TTC549 (cell line): Measurements from ENCODE around the gene DUSP22.

ENCODE experiments used
- FAIRE-seq: peaks from 2 replicates; lab custom pipeline; 2012; peaks lifted over from hg19 to GRCh38; lab: Jason Lieb, UNC

Gene DUSP22

DNA sequence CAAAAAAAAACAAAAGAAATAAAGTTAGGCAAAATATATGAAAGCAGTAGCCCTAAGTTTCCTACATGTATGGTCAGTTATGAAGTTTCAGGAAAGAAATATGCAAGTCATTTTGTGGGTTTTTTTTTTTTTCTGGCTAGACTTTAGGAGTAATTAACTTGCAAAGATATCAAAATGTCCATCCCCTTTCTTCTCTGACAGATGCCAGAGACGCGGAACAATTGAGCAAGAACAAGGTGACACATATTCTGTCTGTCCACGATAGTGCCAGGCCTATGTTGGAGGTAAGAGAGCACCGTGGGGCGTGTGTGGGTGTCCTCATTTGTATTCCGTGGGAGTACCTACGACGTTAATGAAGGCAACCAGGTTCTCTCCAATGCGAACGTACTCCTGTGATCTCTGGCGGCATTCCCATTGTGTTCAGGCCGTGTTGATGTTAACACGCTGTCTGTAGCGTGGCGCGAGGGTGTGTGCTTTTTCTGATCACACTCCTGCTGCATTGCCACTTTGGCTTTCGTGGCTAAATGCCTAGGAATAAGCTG, 19.5 kb downstream of the DUSP22 start:
- FAIRE-seq: no peak

DNA sequence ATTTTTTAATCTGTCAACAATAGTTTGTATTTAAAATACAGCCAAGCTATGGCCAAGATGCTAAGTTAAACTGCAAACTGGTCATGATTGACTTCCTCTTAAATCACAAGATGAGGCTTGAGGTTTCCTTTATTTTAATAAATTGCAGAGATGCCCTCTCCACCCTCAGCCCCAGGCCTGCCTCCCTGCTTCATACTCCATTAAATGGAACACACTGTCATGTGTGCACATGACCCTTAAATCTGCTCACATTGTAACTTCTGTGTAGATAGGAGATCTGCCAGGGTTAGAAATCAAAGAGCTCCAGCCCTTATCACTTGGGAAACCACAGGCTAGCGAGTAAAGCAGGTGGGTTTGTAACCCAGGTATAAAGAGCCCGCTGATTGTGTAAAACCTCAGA, 20.8 kb downstream of the DUSP22 start:
- no peak for FAIRE-seq

DNA sequence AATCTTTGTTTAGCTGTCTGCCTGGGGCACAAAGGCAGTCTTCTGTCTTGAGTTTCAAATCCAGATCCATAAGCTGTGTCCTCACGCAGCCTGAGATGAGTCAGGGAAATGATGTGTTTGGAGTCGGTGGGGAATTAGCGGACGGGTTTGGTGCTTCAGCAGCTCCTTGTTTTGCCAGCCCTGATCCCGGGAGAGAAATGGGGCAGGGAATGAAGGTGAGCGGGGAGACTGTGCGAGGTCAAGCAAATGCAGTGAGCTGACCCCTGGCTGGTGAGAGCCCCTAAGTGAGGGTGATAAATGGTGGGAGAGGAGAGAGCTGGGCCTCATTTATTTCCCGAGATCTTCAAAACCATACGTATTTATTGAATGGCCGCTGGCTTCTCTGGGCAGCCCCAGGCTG, 21.6 kb downstream of the DUSP22 start:
- no peak for FAIRE-seq

DNA sequence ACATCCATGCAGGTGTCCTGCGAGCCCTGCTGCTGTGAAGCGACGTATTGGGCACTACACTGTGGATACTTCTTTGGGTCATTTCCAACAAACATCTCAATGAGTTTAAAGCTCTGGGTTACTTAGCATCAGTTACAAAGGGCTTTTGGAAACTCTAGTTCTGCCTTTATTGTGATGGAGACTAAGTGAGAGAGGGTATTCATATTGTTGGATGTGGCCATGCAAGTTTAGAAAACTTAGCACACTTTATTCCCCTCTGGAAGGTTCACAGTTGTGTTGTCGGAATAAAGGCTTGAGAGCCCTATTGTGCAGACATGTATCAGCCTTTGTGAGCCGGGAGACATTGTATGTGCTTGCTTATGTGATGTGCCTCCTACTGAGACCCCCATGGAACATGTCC, 22.1 kb downstream of the DUSP22 start:
- FAIRE-seq: no peak

DNA sequence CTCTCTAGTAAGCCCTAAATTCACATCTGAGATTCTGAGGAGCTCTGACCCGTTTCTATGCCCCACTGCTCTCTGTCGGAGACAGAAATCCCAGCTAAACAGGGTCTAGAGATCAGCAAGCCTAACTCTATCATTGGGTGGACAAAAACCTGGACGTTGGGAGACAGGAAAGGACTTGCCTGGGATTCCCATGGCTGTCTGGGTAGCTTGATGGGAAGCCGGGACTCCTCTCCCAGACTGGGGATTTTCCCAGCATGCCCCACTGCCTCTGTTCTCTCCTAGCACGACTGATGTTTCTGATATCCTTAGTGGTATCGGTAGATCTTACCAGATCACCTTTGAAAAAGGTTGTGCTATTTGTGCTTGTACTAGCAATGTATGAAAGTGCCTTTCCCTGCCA, 22.9 kb downstream of the DUSP22 start:
- no peak for FAIRE-seq

DNA sequence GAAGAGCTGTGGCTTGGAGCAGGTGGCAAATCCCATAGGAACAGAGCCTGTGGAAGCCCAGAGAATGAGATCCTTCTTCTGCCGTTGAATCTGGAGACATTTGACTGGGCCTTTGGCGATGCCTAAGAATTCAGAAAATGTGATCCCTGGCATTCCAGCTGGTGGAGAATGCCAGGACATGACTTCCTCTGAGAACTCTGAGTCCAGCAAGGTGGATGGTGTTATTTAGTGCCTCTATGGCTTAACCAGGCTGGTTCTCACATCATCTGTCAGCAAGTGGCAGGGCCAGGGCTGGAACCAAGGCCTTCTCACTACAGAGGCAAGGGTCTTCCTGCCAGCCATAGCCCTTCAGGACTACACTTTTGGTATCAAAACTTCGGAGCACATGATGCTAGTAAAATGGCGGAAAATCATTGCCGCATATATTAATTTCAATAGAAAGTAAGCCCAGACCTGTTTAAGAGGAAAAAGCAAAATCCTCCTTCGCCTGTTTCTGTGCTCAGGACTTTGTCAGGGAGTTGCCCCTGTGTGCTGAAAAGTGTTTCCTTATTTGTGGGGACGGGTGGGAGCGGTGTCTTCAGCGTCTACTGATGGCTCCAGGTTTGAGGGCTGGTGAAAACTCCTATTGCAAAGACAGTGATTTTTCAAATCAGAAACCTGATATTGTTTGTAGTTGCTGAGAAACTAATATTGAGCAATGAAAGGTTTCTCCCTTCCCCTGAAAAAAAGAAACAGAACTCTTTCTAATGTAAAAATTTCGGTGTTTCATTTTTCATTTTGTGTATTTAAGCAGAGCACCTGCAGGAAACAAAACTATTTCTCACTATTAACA, 23.9 kb downstream of the DUSP22 start:
- FAIRE-seq: no peak

DNA sequence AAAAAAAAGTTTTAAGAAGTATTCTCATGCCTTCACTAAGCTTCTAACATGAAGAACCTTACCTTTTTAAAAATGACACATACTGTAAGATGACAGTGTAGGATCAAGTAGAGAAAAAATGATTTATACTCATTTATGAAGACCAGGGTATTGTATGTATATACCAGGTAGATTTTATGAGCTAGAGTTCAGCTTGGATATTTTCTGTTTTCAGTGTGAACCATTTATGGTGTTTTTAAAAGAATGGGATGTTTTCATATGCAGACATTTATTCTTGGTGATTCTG, 24.4 kb downstream of the DUSP22 start:
- no peak for FAIRE-seq

DNA sequence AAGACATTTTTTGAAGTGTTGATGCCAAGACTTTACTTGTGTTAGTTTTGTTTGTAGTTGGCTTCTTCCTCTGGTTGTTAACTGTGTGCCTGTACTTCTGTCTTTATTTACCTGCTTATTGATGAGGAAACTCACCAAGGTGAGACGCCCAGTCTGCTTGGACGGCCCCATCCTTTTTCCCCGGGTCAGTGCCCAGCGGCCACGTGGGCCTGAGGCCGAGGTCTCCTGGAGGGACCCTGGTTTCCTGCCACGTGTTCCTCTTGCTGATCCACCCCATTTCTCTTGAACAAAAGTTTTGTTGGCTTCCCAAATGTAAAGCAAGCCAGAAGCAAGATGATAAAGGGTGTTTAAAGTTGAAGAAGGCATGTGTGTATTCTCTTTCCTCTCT, 24.8 kb downstream of the DUSP22 start:
- no peak for FAIRE-seq

DNA sequence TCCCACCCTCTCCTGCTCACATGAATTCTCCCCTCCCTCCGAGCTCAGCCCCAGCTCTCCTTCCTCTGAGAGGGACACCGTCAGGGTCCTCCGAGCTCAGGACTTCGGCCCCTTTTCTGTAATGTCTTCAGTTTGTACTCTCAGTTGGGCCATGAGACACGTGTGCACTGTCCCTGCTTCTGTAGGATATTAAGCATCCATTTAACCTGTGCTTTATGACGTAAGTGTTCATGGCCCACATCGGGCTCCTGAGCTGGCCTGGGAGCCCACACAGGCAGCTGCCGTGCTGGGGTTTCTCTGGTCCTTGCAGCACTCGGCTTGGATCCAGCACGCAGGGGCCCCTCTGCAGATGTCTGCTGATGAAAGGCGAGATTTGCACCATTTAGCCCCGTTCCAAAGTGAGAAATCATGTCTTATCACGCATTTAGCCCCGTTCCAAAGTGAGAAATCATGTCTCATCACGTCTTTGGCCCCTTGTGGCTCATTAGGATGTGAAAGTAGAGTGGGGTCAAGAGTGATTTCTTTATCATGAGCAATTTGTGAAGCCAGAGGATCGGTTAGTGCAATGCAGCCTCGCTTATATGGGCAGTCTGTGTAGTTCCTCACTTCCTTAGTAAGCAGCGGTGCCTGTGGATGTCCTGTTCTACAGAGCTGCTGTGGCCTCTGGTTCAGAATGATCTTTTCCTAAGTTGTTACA, 25.3 kb downstream of the DUSP22 start:
- FAIRE-seq: no peak

DNA sequence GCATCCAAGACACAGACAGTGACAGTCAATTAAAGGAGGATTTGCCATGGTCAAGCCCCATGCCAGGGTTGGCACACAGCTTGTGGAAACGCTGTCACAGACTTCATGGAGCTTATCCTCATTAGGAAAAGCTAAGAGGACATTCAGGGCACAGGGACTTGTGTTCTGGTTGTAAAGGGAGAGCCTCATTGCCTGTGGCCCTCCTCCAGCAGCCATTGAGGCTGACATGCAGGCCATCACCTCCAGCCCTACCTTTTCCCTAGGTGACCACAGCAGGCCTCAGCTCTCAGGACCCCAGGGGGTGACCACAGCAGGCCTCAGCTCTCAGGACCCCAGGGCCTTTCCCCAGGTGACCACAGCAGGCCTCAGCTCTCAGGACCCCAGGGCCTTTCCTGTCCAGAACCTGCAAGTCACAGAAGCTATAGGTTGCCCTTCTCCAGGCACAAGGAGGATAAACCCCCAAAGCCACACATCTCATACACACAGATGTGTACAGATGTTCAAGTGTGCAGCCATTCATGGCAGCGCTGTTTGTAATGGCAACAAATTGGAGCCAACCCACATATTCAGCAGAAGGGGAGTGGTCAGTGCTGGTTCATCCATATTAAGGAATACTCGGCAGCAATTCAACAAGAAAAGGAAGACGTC, 26.1 kb downstream of the DUSP22 start:
- FAIRE-seq: no peak

DNA sequence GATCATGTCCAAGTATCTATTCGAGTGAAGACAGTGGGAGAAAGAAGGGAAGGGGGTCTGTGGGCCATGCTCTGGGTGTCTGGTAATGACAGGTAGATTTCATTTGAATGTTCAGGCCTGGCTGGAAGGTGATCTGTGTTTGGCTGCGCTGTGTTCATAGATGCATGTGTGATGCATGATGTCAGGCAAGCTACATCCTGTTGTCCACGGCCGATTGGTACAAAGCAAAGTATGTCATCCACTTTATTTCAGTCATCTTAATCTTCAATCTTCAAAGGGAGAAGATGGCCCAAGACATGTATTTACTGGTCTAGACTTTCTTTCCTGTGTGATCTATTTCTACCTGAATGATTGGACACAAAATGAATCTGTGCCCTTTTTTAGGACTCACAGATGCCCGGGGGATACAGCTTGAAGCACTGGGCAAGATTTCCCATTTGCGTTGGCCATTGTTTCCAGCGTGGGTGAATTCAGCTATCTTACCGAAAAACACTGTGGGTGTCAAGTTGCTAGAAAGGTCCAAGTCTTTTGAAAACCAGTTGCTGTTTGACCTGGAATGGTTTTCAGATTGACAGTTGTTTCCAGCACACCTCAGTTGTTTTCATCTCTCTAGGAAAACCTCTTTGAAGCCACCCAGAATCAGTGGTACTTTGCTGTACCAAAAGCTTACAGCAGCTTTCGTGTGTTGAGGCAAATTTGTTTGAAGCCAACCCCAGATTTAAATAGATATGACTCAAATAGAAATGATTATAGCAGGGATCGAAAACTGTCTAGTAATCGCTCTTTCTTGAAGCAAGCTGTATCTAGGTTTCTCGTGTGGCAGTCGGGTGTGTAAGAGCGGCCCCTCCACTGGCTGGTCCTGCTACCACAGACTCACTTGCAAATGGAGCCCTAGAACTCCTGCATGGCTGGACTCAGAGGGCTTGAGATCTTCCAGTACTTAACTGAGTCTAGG, 27.2 kb downstream of the DUSP22 start:
- no peak for FAIRE-seq

DNA sequence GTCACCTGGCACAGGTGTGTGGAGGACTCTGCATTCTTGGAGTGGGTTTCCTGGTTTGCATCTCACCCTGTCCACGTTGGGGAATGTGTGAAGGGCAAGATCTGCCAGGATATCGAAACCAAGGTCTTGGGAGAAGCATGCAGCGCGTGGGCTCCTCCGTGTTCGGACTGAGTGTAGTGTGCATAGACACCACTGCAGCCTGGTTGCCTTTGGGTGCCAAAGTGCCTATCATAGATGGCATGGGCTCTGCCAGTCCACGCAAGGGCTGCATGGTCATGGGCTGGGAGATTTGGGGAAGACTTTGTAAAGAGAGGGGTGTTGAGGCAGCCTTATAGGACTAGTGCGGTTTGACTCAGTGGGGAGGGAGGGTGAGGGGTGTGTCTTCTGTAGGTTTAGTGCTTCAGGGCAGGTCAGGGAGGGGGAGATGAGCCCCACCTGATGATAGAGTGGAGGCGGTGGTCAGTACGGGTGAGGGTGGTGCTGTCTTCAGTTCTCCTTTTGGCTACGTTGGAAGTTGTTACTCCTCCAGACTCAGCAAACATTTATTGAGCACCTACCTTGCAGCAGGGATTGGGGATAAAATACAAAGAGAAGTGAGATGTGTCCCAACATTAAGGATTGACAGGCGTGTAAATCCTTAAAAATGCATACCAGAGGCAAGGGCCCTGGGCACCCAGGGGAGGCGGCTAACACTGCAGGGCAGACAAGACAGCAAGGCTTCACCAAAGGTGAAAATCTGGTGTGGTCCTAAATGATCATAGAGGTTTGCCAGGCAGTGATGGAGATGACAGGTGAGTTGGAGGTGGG, 28.3 kb downstream of the DUSP22 start:
- no peak for FAIRE-seq

DNA sequence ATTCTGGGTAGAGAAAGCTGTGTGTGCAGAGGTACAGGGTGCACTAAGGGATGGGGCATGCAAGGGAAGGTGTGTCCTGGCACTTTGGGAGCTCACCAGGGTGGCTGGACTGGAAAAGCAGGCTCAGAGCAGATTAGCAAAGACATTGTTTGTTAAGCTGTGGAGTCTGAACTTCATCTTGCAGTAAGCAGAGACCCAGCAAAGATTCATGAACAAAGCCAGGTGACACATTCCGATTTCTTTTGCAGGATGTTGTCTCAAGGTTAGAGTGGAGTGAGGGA, 28.8 kb downstream of the DUSP22 start:
- no peak for FAIRE-seq

DNA sequence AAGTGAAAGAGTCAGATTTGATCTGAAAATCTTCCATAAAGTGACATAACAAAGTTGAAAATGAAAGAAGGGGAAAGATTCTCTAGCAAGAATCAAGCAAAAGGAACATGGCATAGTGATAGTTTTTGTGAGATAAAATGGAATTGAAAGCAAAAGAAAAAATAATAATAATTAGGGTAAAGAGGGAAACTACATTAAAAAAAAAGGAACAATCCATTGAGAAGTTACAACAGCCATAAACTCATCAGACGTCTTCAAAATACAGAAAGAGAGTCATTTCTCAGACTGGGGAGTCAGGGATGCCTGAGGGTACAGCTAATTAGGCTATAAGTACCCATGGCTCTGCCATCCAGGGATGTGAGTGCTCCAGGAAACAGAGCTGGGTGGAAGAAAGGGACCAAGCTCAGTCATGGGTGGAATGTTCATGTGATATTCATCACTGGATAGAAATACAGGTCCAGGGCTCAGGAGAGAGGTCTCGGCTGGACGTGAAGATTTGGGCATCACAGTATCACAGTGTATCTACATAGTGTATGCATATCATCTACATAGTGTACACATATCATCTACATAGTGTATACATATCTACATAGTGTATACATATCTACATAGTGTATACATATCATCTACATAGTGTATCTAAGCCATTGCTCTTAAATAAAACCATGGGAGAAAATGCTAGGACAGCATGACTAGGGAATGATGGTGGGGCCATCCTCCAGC, 29.4 kb downstream of the DUSP22 start:
- FAIRE-seq: no peak

DNA sequence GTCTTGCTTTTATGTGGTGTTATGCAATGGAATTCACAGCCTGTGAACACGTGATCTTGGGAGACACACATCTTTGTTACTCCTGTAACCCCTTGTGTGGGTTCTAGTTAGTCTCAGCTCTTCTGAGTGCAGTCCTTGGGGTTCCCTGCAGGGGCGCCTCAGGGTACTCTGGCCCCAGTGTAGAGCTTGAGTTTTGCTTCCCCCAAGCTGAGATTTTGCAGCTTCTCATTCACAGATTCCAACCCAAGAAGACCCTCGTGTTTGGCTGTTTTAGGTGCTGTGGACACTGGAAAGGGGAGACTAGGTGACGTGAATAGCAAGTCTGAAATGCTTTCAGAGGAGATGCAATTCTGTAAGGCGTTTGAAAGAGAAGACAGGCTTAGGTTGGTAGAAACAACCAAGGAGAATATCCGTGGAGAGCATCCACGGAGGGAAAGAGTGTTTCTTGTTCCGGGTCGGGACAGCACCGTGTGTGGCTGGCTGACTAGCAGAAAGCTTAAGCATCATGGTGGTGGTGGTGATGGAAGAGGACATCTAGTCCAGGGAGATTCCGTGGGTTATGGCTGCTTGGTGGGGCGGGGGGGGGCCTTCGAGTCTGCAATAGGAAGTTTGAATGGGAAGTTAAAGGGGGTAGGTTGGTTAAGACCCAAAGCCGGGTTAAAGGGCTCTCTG, 30.1 kb downstream of the DUSP22 start:
- no peak for FAIRE-seq

DNA sequence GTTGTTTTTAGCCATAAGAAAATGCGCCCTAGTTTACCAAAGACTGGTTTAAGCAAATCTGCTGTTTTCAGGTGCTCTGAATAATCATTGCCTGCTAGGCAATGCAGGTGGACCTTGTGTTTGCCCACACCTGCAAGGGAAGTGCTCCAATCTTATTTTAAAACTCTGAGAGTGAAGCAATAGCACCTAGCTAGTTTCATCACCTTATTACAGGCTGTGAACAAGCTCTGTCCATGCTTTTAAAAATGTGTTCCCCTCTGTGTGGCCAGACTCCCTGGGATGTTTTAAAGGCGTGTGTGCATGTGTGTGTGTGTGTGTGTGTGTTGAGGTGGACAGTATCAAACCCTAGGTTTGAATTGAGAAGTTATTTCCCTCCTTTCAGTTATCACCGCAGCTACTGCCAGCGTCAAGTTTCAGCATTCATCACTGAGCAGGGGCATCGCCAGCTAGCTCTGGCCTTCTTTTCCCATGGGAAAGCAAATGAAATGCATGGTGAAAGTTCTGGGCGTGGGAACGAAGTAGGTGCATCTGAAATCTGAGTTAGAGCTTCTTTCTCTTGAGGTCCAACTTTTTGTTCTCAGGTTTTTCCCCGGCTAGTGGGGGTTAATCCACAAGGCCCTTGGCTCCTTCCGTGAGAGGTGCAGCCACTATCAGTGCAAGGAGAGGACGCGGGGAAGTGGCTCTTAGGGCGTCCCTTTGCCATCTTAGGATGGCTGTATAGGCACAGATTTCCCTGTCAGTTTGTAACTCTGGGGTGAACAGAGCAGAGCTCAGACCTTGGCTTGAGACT, 30.8 kb downstream of the DUSP22 start:
- FAIRE-seq: no peak

DNA sequence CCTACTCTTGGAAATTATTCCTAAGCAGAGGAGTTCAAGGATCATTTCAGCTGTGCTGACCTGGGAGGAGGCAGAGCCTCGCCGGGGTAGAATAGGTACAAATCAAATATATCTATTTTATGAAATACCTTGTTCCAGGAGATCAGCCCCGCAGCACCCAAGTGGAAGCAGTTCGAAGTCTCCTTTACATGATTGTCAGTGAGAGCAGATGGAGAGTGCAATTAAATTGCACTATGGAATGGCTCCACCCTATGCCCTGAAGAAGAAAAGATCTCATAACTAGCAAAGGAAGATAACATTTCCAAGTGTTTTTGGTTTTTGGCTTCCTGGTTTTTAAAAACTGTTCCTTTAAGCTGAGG, 31.4 kb downstream of the DUSP22 start:
- no peak for FAIRE-seq

DNA sequence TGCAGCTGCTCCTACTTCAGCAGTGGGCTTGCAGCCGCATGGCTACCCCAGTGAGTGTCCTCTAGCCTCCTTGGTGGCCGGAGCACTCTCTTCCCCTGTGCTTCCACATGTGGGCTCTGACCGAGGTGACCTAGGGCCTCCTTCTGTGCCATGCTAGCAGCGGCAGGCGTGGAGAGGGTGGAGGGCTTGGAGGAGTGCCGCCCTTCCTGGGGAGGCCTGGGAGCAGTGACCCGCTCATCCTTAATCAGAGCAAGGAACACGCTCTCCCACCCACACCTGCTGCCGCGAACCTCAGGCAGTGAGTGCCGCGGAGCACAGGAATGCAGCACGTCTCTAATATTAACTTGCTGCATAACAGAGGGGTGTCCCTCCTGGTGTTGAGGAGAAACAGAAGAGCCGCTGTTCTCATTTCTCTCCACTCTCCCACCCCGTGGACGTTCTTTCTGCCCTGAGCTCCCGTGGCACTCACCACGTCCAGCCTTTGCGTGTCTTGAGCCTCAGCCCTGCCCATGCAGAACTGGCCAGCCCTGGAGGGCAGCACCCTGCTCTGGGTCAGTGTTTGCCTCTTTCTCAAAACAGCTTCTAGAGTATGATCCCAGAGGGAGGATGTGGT, 31.9 kb downstream of the DUSP22 start:
- FAIRE-seq: no peak

DNA sequence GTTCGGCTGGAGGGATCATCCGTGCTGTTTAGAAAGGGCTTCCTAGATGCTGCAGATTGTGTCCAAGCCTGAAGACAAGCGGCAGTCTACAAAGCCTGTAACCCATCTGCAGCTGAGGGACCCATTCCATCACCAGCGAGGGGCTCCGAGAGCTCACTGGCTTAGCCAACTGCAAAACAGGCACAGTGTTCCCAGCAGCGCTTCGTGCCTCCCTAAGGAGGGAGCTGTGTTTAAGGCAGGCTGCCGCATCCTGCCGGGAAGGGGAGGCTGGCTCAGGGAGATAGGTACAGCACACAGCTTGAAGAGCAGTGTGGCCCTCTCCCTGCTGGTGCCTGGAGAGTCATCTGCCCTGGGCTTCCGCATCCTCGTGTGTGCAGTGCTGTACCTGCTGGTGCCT, 32.4 kb downstream of the DUSP22 start:
- FAIRE-seq: no peak
